Measurements from ENCODE around the gene RDH13. TPM values are rescaled to one million over a fixed set of nuclear protein-coding genes. Genes with fewer than 3 reads are reported as not detected.
"Not testable (repeated sequence)": the region's sequence is repeated elsewhere in the genome, so short reads cannot be mapped to it uniquely, and the experiment has no call there.

Gene RDH13
- total RNA-seq, 1 donor, result 12.7 TPM

DNA sequence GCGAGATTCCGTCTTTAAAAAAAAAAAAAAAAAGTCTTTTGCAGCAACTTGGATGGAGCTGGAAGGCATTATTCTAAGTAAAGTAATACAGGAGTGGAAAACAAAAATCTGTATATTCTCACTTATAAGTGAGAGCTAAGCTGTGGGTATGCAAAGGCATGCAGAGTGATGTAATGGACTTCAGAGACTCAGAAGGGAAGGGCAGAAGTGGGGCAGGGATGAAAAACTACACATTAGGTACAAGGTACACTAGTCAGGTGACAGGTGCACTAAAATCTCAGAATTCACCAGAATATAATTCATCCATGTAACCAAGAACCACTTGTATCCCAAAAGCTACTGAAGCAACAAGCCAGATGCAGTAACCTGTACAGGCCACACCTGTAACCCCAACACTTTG lies 26.9 kb downstream of the RDH13 start:
- Histone ChIP-seq H3K27me3 (ENCODE audit: insufficient read depth, low read length) (no peaks in the 10 kb centered on the region), H2AFZ (ENCODE audit: low read length) (no peak overlapping the region), H4K20me1 (ENCODE audit: insufficient read depth, low read length) (no peaks in the 10 kb centered on the region), H3K9me3 (ENCODE audit: low read depth, low read length) (no peaks in the 10 kb centered on the region), H3K4me2 (ENCODE audit: insufficient read depth, low read length) (no peak overlapping the region), H3K4me1 (ENCODE audit: insufficient read depth, low read length) (no peaks in the 10 kb centered on the region), H3K4me3 (ENCODE audit: insufficient read depth, low read length) (no peak overlapping the region), H3K36me3 (ENCODE audit: insufficient read depth, low read length) (no peaks in the 10 kb centered on the region), H3K27ac (ENCODE audit: low read depth, low read length) (no peak overlapping the region), H3K79me2 (ENCODE audit: insufficient read depth, low read length) (no peaks in the 10 kb centered on the region)
- no peak for DNase-seq (ENCODE audit: insufficient read length, low spot score, missing footprints)
- no peak for TF ChIP-seq CTCF (IDR thresholded peaks at IDR 0.05; ENCODE audit: extremely low read depth, low read depth, low read length)

GRCh38 chr19:55034751-55035150 lies 28.2 kb downstream of the RDH13 start:
- no peaks in the 10 kb centered on the region for H4K20me1 ChIP-seq (ENCODE audit: insufficient read depth, low read length)
- H3K9me3 ChIP-seq (ENCODE audit: low read depth, low read length), result no peaks in the 10 kb centered on the region
- H3K36me3 ChIP-seq (ENCODE audit: insufficient read depth, low read length), result no peaks in the 10 kb centered on the region
- H3K4me2 ChIP-seq (ENCODE audit: insufficient read depth, low read length), result no peak overlapping the region
- no peak for TF ChIP-seq CTCF (IDR thresholded peaks at IDR 0.05; ENCODE audit: extremely low read depth, low read depth, low read length)
- H3K27me3 ChIP-seq (ENCODE audit: insufficient read depth, low read length), result no peaks in the 10 kb centered on the region
- H3K4me1 ChIP-seq (ENCODE audit: insufficient read depth, low read length), result no peaks in the 10 kb centered on the region
- H3K27ac ChIP-seq (ENCODE audit: low read depth, low read length), result no peak overlapping the region
- H3K4me3 ChIP-seq (ENCODE audit: insufficient read depth, low read length), result no peak overlapping the region
- H3K79me2 ChIP-seq (ENCODE audit: insufficient read depth, low read length), result no peaks in the 10 kb centered on the region
- DNase-seq (ENCODE audit: insufficient read length, low spot score, missing footprints), result peak; percentile 67
- no peak overlapping the region for H2AFZ ChIP-seq (ENCODE audit: low read length)

- DNase-seq (ENCODE audit: insufficient read length, low spot score, missing footprints), result peak; percentile 34
- H3K79me2 ChIP-seq (ENCODE audit: insufficient read depth, low read length); H3K9me3 ChIP-seq (ENCODE audit: low read depth, low read length); H3K27ac ChIP-seq (ENCODE audit: low read depth, low read length); H4K20me1 ChIP-seq (ENCODE audit: insufficient read depth, low read length); H3K36me3 ChIP-seq (ENCODE audit: insufficient read depth, low read length); H2AFZ ChIP-seq (ENCODE audit: low read length); H3K4me1 ChIP-seq (ENCODE audit: insufficient read depth, low read length); H3K4me2 ChIP-seq (ENCODE audit: insufficient read depth, low read length); H3K4me3 ChIP-seq (ENCODE audit: insufficient read depth, low read length); H3K27me3 ChIP-seq (ENCODE audit: insufficient read depth, low read length): not testable (repeated sequence)
These were observed 29.8 kb downstream of the RDH13 start for GRCh38 chr19:55032976-55033643.

DNA sequence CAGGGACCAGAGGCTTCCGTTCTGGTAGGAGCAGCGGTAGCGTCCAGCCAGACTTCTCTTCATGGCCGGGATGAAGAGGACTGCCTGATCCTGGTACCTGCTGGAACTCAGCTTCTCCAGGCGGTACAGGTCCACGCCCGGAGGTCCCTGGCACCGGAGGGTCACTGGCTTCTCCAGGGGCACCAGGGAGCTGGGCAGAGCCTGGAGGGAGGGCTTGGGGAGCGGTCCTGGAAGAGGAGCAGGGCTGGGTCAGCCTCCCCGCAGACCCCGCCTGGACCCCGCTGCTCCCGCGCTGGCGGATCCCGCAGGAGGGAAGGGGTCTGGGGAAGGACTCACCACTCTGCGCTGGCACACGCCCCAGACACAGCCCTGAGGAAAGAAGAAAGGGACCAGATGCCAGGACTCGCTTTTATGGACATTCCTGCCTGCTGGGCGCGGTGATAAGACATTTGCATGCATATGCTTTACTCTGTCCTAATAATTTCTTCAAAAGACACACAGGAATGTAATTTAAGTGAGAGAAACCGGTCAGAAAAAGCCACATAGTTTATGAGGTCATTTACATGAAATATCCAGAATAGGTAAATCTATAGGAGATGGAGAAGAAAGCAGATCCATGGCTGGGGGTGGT lies 30.7 kb downstream of the RDH13 start:
- Histone ChIP-seq H3K4me1 (ENCODE audit: insufficient read depth, low read length) (no peaks in the 10 kb centered on the region), H3K9me3 (ENCODE audit: low read depth, low read length) (no peaks in the 10 kb centered on the region), H4K20me1 (ENCODE audit: insufficient read depth, low read length) (no peaks in the 10 kb centered on the region), H3K4me3 (ENCODE audit: insufficient read depth, low read length) (no peak overlapping the region), H3K27ac (ENCODE audit: low read depth, low read length) (no peak overlapping the region), H3K27me3 (ENCODE audit: insufficient read depth, low read length) (no peaks in the 10 kb centered on the region), H3K4me2 (ENCODE audit: insufficient read depth, low read length) (no peak overlapping the region), H3K79me2 (ENCODE audit: insufficient read depth, low read length) (no peaks in the 10 kb centered on the region), H2AFZ (ENCODE audit: low read length) (no peak overlapping the region), H3K36me3 (ENCODE audit: insufficient read depth, low read length) (no peaks in the 10 kb centered on the region)
- DNase-seq (ENCODE audit: insufficient read length, low spot score, missing footprints), result peak; percentile 22
- no peak for TF ChIP-seq CTCF (IDR thresholded peaks at IDR 0.05; ENCODE audit: extremely low read depth, low read depth, low read length)
